ENCODE data around the gene TRPV4. TPM values are rescaled to one million over a fixed set of nuclear protein-coding genes. Genes with fewer than 3 reads are reported as not detected.
A peak's percentile ranks its signal among the peaks of the same experiment; 100 is the strongest.

Gene TRPV4
- total and polyA plus RNA-seq, 9 of the 15 experiments (the other 6 are each of a cell fraction or from before 2014, with no cell fraction given): 0.13 TPM; not detected in 8

DNA sequence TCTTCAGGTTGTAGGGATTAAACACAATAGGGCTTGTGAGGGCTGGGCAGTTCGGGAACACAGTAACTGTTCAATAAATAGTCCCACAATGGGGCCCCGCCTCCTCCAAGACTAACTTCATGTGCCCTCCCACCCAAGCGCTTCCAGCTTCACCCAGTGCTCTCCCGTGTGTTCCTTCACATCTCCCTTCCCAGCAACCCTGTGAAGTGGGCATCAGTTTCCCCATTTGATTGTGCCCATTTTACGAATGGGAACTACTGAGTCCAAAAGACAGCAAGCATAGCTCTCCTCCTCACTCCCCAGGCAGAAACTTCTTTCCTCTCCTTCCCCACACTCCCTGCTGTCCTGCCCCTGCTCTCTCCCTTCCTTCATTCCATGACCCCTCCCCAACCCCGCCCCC, 6.2 kb upstream of the TRPV4 start (continued):
- TF ChIP-seq, protein P1, sequence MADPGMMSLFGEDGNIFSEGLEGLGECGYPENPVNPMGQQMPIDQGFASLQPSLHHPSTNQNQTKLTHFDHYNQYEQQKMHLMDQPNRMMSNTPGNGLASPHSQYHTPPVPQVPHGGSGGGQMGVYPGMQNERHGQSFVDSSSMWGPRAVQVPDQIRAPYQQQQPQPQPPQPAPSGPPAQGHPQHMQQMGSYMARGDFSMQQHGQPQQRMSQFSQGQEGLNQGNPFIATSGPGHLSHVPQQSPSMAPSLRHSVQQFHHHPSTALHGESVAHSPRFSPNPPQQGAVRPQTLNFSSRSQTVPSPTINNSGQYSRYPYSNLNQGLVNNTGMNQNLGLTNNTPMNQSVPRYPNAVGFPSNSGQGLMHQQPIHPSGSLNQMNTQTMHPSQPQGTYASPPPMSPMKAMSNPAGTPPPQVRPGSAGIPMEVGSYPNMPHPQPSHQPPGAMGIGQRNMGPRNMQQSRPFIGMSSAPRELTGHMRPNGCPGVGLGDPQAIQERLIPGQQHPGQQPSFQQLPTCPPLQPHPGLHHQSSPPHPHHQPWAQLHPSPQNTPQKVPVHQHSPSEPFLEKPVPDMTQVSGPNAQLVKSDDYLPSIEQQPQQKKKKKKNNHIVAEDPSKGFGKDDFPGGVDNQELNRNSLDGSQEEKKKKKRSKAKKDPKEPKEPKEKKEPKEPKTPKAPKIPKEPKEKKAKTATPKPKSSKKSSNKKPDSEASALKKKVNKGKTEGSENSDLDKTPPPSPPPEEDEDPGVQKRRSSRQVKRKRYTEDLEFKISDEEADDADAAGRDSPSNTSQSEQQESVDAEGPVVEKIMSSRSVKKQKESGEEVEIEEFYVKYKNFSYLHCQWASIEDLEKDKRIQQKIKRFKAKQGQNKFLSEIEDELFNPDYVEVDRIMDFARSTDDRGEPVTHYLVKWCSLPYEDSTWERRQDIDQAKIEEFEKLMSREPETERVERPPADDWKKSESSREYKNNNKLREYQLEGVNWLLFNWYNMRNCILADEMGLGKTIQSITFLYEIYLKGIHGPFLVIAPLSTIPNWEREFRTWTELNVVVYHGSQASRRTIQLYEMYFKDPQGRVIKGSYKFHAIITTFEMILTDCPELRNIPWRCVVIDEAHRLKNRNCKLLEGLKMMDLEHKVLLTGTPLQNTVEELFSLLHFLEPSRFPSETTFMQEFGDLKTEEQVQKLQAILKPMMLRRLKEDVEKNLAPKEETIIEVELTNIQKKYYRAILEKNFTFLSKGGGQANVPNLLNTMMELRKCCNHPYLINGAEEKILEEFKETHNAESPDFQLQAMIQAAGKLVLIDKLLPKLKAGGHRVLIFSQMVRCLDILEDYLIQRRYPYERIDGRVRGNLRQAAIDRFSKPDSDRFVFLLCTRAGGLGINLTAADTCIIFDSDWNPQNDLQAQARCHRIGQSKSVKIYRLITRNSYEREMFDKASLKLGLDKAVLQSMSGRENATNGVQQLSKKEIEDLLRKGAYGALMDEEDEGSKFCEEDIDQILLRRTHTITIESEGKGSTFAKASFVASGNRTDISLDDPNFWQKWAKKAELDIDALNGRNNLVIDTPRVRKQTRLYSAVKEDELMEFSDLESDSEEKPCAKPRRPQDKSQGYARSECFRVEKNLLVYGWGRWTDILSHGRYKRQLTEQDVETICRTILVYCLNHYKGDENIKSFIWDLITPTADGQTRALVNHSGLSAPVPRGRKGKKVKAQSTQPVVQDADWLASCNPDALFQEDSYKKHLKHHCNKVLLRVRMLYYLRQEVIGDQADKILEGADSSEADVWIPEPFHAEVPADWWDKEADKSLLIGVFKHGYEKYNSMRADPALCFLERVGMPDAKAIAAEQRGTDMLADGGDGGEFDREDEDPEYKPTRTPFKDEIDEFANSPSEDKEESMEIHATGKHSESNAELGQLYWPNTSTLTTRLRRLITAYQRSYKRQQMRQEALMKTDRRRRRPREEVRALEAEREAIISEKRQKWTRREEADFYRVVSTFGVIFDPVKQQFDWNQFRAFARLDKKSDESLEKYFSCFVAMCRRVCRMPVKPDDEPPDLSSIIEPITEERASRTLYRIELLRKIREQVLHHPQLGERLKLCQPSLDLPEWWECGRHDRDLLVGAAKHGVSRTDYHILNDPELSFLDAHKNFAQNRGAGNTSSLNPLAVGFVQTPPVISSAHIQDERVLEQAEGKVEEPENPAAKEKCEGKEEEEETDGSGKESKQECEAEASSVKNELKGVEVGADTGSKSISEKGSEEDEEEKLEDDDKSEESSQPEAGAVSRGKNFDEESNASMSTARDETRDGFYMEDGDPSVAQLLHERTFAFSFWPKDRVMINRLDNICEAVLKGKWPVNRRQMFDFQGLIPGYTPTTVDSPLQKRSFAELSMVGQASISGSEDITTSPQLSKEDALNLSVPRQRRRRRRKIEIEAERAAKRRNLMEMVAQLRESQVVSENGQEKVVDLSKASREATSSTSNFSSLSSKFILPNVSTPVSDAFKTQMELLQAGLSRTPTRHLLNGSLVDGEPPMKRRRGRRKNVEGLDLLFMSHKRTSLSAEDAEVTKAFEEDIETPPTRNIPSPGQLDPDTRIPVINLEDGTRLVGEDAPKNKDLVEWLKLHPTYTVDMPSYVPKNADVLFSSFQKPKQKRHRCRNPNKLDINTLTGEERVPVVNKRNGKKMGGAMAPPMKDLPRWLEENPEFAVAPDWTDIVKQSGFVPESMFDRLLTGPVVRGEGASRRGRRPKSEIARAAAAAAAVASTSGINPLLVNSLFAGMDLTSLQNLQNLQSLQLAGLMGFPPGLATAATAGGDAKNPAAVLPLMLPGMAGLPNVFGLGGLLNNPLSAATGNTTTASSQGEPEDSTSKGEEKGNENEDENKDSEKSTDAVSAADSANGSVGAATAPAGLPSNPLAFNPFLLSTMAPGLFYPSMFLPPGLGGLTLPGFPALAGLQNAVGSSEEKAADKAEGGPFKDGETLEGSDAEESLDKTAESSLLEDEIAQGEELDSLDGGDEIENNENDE (IDR thresholded peaks at IDR 0.05; ENCODE audit: low read depth, low read length): no peak
- TF ChIP-seq SAFB2 (IDR thresholded peaks at IDR 0.05; ENCODE audit: borderline replicate concordance, low read depth, low read length, severe bottlenecking) (no peak), FIP1L1 (IDR thresholded peaks at IDR 0.05; ENCODE audit: low read depth, low read length, poor library complexity, severe bottlenecking) (no peak), BCOR (IDR thresholded peaks at IDR 0.05) (peak; percentile 77), GABPB1 (CRISPR knock-in tag; IDR thresholded peaks at IDR 0.05) (no peak), ARID2 (IDR thresholded peaks at IDR 0.05) (no peak), NR2C1 (IDR thresholded peaks at IDR 0.05) (no peak), NR2C1 (tag; IDR thresholded peaks at IDR 0.05) (no peak), KDM1A (IDR thresholded peaks at IDR 0.05) (peak in 1 of 2 experiments; percentile 33; a peak in 1 of 4 replicates), SP1 (CRISPR knock-in tag; IDR thresholded peaks at IDR 0.05) (no peak), SMARCA5 (IDR thresholded peaks at IDR 0.05) (peak; percentile 59; the same call in 1 of the 2 replicates), ADNP (tag; IDR thresholded peaks at IDR 0.05) (0 out of 2 replicates have a peak, but pooled peaks have one; percentile 16), JUN (IDR thresholded peaks at IDR 0.05; ENCODE audit: borderline replicate concordance, low read depth, low read length) (no peak), JUN (CRISPR knock-in tag; IDR thresholded peaks at IDR 0.05; ENCODE audit: borderline replicate concordance) (no peak)
- TF ChIP-seq, protein P2, sequence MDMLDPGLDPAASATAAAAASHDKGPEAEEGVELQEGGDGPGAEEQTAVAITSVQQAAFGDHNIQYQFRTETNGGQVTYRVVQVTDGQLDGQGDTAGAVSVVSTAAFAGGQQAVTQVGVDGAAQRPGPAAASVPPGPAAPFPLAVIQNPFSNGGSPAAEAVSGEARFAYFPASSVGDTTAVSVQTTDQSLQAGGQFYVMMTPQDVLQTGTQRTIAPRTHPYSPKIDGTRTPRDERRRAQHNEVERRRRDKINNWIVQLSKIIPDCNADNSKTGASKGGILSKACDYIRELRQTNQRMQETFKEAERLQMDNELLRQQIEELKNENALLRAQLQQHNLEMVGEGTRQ (CRISPR knock-in tag; IDR thresholded peaks at IDR 0.05): no peak
- TF ChIP-seq, protein P3, sequence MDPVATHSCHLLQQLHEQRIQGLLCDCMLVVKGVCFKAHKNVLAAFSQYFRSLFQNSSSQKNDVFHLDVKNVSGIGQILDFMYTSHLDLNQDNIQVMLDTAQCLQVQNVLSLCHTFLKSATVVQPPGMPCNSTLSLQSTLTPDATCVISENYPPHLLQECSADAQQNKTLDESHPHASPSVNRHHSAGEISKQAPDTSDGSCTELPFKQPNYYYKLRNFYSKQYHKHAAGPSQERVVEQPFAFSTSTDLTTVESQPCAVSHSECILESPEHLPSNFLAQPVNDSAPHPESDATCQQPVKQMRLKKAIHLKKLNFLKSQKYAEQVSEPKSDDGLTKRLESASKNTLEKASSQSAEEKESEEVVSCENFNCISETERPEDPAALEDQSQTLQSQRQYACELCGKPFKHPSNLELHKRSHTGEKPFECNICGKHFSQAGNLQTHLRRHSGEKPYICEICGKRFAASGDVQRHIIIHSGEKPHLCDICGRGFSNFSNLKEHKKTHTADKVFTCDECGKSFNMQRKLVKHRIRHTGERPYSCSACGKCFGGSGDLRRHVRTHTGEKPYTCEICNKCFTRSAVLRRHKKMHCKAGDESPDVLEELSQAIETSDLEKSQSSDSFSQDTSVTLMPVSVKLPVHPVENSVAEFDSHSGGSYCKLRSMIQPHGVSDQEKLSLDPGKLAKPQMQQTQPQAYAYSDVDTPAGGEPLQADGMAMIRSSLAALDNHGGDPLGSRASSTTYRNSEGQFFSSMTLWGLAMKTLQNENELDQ (CRISPR knock-in tag; IDR thresholded peaks at IDR 0.05; ENCODE audit: borderline replicate concordance): no peak
